ENCODE measurements around the gene C3orf18. TPM values are rescaled to one million over a fixed set of nuclear protein-coding genes. Genes with fewer than 3 reads are reported as not detected.

C3orf18 gene
- total RNA-seq, 1 experiment from 2014 or later = 7.1 TPM

- Histone ChIP-seq H2BK20ac (ENCODE audit: low read depth, low read length, poor library complexity, severe bottlenecking) (no peak overlapping the region), H3K14ac (ENCODE audit: insufficient read depth, low read length) (no peak overlapping the region), H3K4me2 (ENCODE audit: insufficient read depth, insufficient read length, low read length) (no peak overlapping the region), H3K9ac (ENCODE audit: extremely low read depth, insufficient read length, low read length) (no peak overlapping the region), H3K56ac (ENCODE audit: insufficient read length, low read depth, low read length) (no peak overlapping the region), H3K23ac (ENCODE audit: insufficient read length, low read depth, low read length) (no peak overlapping the region), H3K23me2 (ENCODE audit: insufficient read length, low read depth, low read length, poor library complexity, severe bottlenecking) (peaks cover 5% of the 10 kb centered on the region), H2AK5ac (ENCODE audit: insufficient read length, low read length) (no peak overlapping the region), H2BK120ac (ENCODE audit: low read depth, low read length, poor library complexity, severe bottlenecking) (no peak overlapping the region), H3K4me1 (ENCODE audit: insufficient read depth, low read length) (no peaks in the 10 kb centered on the region), H3K4ac (ENCODE audit: low read depth, low read length) (no peak overlapping the region), H3K79me1 (ENCODE audit: insufficient read depth, low read depth, low read length, poor library complexity, severe bottlenecking) (no peaks in the 10 kb centered on the region), H2BK15ac (ENCODE audit: low read depth, low read length) (no peak overlapping the region), H4K91ac (ENCODE audit: insufficient read length, low read depth, low read length) (no peak overlapping the region), H3K27ac (ENCODE audit: insufficient read length, low read depth, low read length) (no peak overlapping the region), H2BK12ac (ENCODE audit: insufficient read length, low read depth, low read length) (no peak overlapping the region), H2BK5ac (ENCODE audit: insufficient read length, low read length) (no peak overlapping the region), H4K8ac (replicated peaks; ENCODE audit: insufficient read length, low read depth, low read length) (no peak overlapping the region), H2AFZ (ENCODE audit: low read length) (no peak overlapping the region), H3K18ac (ENCODE audit: insufficient read length, low read depth, low read length) (no peak overlapping the region), H3K79me2 (ENCODE audit: insufficient read depth, low read length) (no peaks in the 10 kb centered on the region), H4K5ac (ENCODE audit: insufficient read length, low read depth, low read length) (no peak overlapping the region), H3T11ph (ENCODE audit: low read length) (no peak overlapping the region), H4K20me1 (ENCODE audit: control insufficient read depth, insufficient read depth, insufficient read length) (no peaks in the 10 kb centered on the region), H3K27me3 (ENCODE audit: insufficient read depth, low read length) (peaks cover 5% of the 10 kb centered on the region; the same call in 1 of the 2 replicates), H3K9me3 (ENCODE audit: control insufficient read depth, low read depth, low read length) (no peaks in the 10 kb centered on the region)
- no peak for TF ChIP-seq CTCF (conservative IDR thresholded peaks at IDR 0.05)
- Mint-ChIP-seq H3K27ac (no peak overlapping the region), H3K4me1 (peaks cover 8 to 11% of the 10 kb centered on the region in 2 experiments), H3K27me3 (ENCODE audit: low read depth) (peaks cover 24% of the 10 kb centered on the region), H3K9me3 (no peaks in the 10 kb centered on the region), H3K4me3 (no peak overlapping the region), H3K36me3 (ENCODE audit: insufficient read depth in 1 of 3, low read depth in 3 of 3) (peaks cover 0 to 1% (median 0%) of the 10 kb centered on the region in 3 experiments; a peak in 1 of 7 replicates)
- WGBS (ENCODE audit: extremely low coverage, insufficient read length, low lambda C conversion rate) = no CpG with 5 or more reads among the region's 6 CpGs
- no peak for DNase-seq
Measured at GRCh38 chr3:50606596-50606995, 39.0 kb upstream of the C3orf18 start.

Measured in H9 (cell line).